Panc1 (cell line): ENCODE data around the gene DLK2. TPM values are rescaled to one million over a fixed set of nuclear protein-coding genes. Genes with fewer than 3 reads are reported as not detected.

ENCODE experiments used
- ATAC-seq: fragments of 200-7000 bp; cut with Tn5 transposase; 2 replicates; pipeline ENCODE4 v1.9.1; 2020; ENCODE audit warnings: mild to moderate bottlenecking, moderate library complexity
- BruUV-seq: library from RNA; stranded (reverse); fragments of 400-500 nt; replicated peaks from 2 replicates; lab custom pipeline; 2021; lab: Mats Ljungman, UMichigan
- CTCF ChIA-PET: fragments of 300-600 bp; sonication (Branson Sonifier 250); formaldehyde crosslinking; loops from one replicate; lab custom pipeline; 2022; ENCODE audit warnings: antibody characterized with exemption; lab: Charles Lee
- POLR2A ChIA-PET: fragments of 300-600 bp; sonication (Branson Sonifier 250); formaldehyde crosslinking; loops from one replicate; lab custom pipeline; 2022; ENCODE audit warnings: antibody characterized with exemption; lab: Charles Lee
- DNase-seq: peaks from one replicate; pipeline ENCODE4 v3.0.0-alpha.2; 2010; ENCODE audit warnings: low read depth, low spot score
- H3K27ac ChIP-seq: 2 replicates; pipeline ENCODE4 v1.5.1; 2011; ENCODE audit warnings: mild to moderate bottlenecking, low read length, inconsistent platforms
- H3K27me3 ChIP-seq: fragments of 200-500 bp; sonication (Bioruptor generic); 2 replicates; pipeline ENCODE4 v1.6.0; 2014; ENCODE audit warnings: low read length, inconsistent platforms; ENCODE audit not compliant: control insufficient read depth, insufficient read depth
- H3K36me3 ChIP-seq: fragments of 200-500 bp; sonication (Bioruptor generic); 2 replicates; pipeline ENCODE4 v1.5.1; 2014; ENCODE audit warnings: inconsistent platforms, mild to moderate bottlenecking, low read length, moderate library complexity; ENCODE audit not compliant: control insufficient read depth, insufficient read depth
- H3K4me1 ChIP-seq: 2 replicates; pipeline ENCODE4 v1.5.1; 2011; ENCODE audit warnings: inconsistent platforms, mild to moderate bottlenecking, low read length, moderate library complexity; ENCODE audit not compliant: control insufficient read depth, insufficient read depth
- H3K4me3 ChIP-seq, 2 experiments: 2 replicates each; pipeline ENCODE4 v1.5.1; 2011 to 2012; ENCODE audit warnings: low read depth in 2 of 2, low read length in 2 of 2, mild to moderate bottlenecking in 2 of 2, inconsistent platforms in 1 of 2, moderate library complexity in 1 of 2
- H3K9me3 ChIP-seq: fragments of 200-500 bp; sonication (Bioruptor generic); 2 replicates; pipeline ENCODE4 v1.5.1; 2014; ENCODE audit warnings: low read depth, mild to moderate bottlenecking, inconsistent platforms, low read length, moderate library complexity; ENCODE audit not compliant: control insufficient read depth, insufficient read depth
- POLR2AphosphoS5 ChIP-seq: IDR thresholded peaks from 2 replicates; pipeline ENCODE4 v1.6.1; 2012; ENCODE audit warnings: mild to moderate bottlenecking, low read depth, low read length, moderate library complexity
- REST ChIP-seq, 2 experiments: IDR thresholded peaks; 2 replicates each; pipeline ENCODE4 v1.6.1; 2011 to 2012; ENCODE audit warnings: low read depth in 2 of 2, control low read depth in 1 of 2, low read length in 1 of 2, mild to moderate bottlenecking in 1 of 2, moderate library complexity in 1 of 2; ENCODE audit not compliant: insufficient read depth in 1 of 2
- SIN3A ChIP-seq: IDR thresholded peaks from 2 replicates; pipeline ENCODE4 v1.6.1; 2012; ENCODE audit warnings: low read depth, mild to moderate bottlenecking, low read length, moderate library complexity, borderline replicate concordance; ENCODE audit not compliant: insufficient read depth
- TCF7L2 ChIP-seq: IDR thresholded peaks from 2 replicates; pipeline ENCODE4 v1.6.1; 2011; ENCODE audit warnings: mild to moderate bottlenecking, low read depth, low read length, inconsistent platforms
- in situ Hi-C: cut with HindIII; loops from 2 replicates; pipeline ENCODE4 v1.10.0; 2016; ENCODE audit warnings: low sequenced_read_pairs, low pct_unique_long_range_greater_than_20kb
- intact Hi-C: fragments of 100-400 bp; cut with micrococcal nuclease; formaldehyde crosslinking; loops from one replicate; pipeline ENCODE4 v1.10.0; 2022; ENCODE audit not compliant: unreplicated experiment
- total RNA-seq: library from RNA; stranded (reverse); gene quantifications from one replicate; pipeline ENCODE4 v1.2.1, GENCODE V29; 2021; ENCODE audit not compliant: unreplicated experiment
- TF ChIP-seq, protein P1 (sequence below): fragments of 450-650 bp; IDR thresholded peaks from 2 replicates; pipeline ENCODE4 v1.5.1; 2017; ENCODE audit warnings: mild to moderate bottlenecking

Gene DLK2
- total RNA-seq, 1 experiment from 2014 or later, result 19.1 TPM

- intact Hi-C loops (no loop called here), in situ Hi-C loops (no loop called here)
- no peaks in the 10 kb centered on the region for H3K27me3 ChIP-seq
- H3K9me3 ChIP-seq, result no peaks in the 10 kb centered on the region
- no peak for ATAC-seq
- H3K4me3 ChIP-seq, result no peak overlapping the region
- BruUV-seq, result no TSS peak
- POLR2A ChIA-PET, result no interaction called here
- no peak for DNase-seq
- H3K27ac ChIP-seq, result no peak overlapping the region
- no peaks in the 10 kb centered on the region for H3K4me1 ChIP-seq
- CTCF ChIA-PET, result no interaction called here
- H3K36me3 ChIP-seq, result no peaks in the 10 kb centered on the region
- TF ChIP-seq TCF7L2 (no peak), POLR2AphosphoS5 (no peak), REST (IDR thresholded peaks at IDR 0.05; ENCODE audit: insufficient read depth in 1 of 2, low read depth in 2 of 2, low read length in 1 of 2) (no peak), SIN3A (no peak)
- TF ChIP-seq, protein P1, sequence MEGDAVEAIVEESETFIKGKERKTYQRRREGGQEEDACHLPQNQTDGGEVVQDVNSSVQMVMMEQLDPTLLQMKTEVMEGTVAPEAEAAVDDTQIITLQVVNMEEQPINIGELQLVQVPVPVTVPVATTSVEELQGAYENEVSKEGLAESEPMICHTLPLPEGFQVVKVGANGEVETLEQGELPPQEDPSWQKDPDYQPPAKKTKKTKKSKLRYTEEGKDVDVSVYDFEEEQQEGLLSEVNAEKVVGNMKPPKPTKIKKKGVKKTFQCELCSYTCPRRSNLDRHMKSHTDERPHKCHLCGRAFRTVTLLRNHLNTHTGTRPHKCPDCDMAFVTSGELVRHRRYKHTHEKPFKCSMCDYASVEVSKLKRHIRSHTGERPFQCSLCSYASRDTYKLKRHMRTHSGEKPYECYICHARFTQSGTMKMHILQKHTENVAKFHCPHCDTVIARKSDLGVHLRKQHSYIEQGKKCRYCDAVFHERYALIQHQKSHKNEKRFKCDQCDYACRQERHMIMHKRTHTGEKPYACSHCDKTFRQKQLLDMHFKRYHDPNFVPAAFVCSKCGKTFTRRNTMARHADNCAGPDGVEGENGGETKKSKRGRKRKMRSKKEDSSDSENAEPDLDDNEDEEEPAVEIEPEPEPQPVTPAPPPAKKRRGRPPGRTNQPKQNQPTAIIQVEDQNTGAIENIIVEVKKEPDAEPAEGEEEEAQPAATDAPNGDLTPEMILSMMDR, result no peak
Measured at GRCh38 chr6:43468748-43469681, 13.7 kb upstream of the DLK2 start.

- ChIA-PET POLR2A (no interaction called here), CTCF (no interaction called here)
- no TSS peak for BruUV-seq
- Histone ChIP-seq H3K4me1 (no peaks in the 10 kb centered on the region), H3K27ac (no peak overlapping the region), H3K27me3 (no peaks in the 10 kb centered on the region), H3K36me3 (no peaks in the 10 kb centered on the region), H3K9me3 (no peaks in the 10 kb centered on the region), H3K4me3 (no peak overlapping the region)
- TF ChIP-seq, protein P1, result no peak
- intact Hi-C loops, result no loop called here
- in situ Hi-C loops, result no loop called here
- no peak for ATAC-seq
- no peak for DNase-seq
Measured at GRCh38 chr6:43468240-43468639, 12.9 kb upstream of the DLK2 start.
